HEK293 (cell line): ENCODE data around the gene SLC5A10.

ENCODE experiments used
- CTCF ChIP-seq: fragments of 450-650 bp; formaldehyde crosslinking; IDR thresholded peaks from 2 replicates; pipeline ENCODE4 v1.5.1; 2016; ENCODE audit warnings: missing biosample characterization, missing genetic modification characterization
- GLI4 ChIP-seq: fragments of 450-650 bp; formaldehyde crosslinking; IDR thresholded peaks from 2 replicates; pipeline ENCODE4 v1.5.1; 2016; ENCODE audit warnings: missing biosample characterization, missing genetic modification characterization
- ZNF48 ChIP-seq: fragments of 450-650 bp; formaldehyde crosslinking; IDR thresholded peaks from 2 replicates; pipeline ENCODE4 v1.5.1; 2016; ENCODE audit warnings: missing biosample characterization, missing genetic modification characterization
- ZNF560 ChIP-seq: fragments of 450-650 bp; formaldehyde crosslinking; IDR thresholded peaks from 2 replicates; pipeline ENCODE4 v1.5.1; 2017; ENCODE audit warnings: missing biosample characterization, missing genetic modification characterization, borderline replicate concordance

- no peak for TF ChIP-seq CTCF
- no peak for TF ChIP-seq ZNF48 (tag by site-specific recombination)
- no peak for TF ChIP-seq ZNF560 (tag by site-specific recombination)
- no peak for TF ChIP-seq GLI4 (tag by site-specific recombination)
Observed at GRCh38 chr17:19022128-19022527, 70.2 kb downstream of the SLC5A10 start.
